ENCODE measurements around the gene GREB1L.
"Not testable (repeated sequence)": the region's sequence is repeated elsewhere in the genome, so short reads cannot be mapped to it uniquely, and the experiment has no call there.

Gene GREB1L

DNA sequence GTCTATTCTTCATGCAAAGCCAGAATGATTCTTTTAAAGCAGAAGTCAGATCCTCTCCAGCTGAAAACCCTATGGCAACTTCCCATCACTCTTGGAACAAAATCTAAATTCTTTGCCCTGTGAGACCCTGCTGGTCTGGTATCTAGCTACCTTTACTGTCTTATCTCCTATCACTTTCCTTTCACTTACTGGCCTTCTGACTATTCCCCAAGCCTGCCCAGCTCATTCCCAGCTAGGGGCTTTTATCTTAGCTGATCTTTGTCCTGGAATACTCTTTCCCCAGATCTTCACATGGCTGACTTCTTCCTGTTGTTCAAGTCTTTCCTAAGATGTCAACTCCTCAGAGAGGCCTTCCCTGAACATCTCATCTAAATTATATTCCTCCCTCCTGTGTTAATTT, 63.6 kb downstream of the GREB1L start:
- H3K9ac ChIP-seq (ENCODE audit: low read length) = no peak overlapping the region
- no peak overlapping the region for H3K27ac ChIP-seq (ENCODE audit: low read depth, low read length)
- no peak overlapping the region for H3K4me3 ChIP-seq (ENCODE audit: low read depth, low read length)
- H3K27me3 ChIP-seq (ENCODE audit: control insufficient read depth, insufficient read depth, low read length) = 0 out of 2 replicates have a peak, but pooled peaks cover 2% of the 10 kb centered on the region
- no peaks in the 10 kb centered on the region for H3K36me3 ChIP-seq (ENCODE audit: control insufficient read depth, insufficient read depth, low read length)
- peaks cover 49% of the 10 kb centered on the region for H3K4me1 ChIP-seq (ENCODE audit: control insufficient read depth, insufficient read depth, low read length)
- H3K9me3 ChIP-seq (ENCODE audit: control insufficient read depth, insufficient read depth, low read depth, low read length) = no peaks in the 10 kb centered on the region

GRCh38 chr18:21306368-21306767, 64.3 kb downstream of the GREB1L start:
- Histone ChIP-seq H3K27ac (ENCODE audit: low read depth, low read length) (no peak overlapping the region), H3K4me3 (ENCODE audit: low read depth, low read length) (no peak overlapping the region), H3K9me3 (ENCODE audit: control insufficient read depth, insufficient read depth, low read depth, low read length) (no peaks in the 10 kb centered on the region), H3K36me3 (ENCODE audit: control insufficient read depth, insufficient read depth, low read length) (no peaks in the 10 kb centered on the region), H3K9ac (ENCODE audit: low read length) (no peak overlapping the region), H3K4me1 (ENCODE audit: control insufficient read depth, insufficient read depth, low read length) (peaks cover 42% of the 10 kb centered on the region), H3K27me3 (ENCODE audit: control insufficient read depth, insufficient read depth, low read length) (0 out of 2 replicates have a peak, but pooled peaks cover 2% of the 10 kb centered on the region)

GRCh38 chr18:21307578-21307977, 65.5 kb downstream of the GREB1L start:
- Histone ChIP-seq H3K36me3 (ENCODE audit: control insufficient read depth, insufficient read depth, low read length) (no peaks in the 10 kb centered on the region), H3K9ac (ENCODE audit: low read length) (no peak overlapping the region), H3K4me3 (ENCODE audit: low read depth, low read length) (no peak overlapping the region), H3K4me1 (ENCODE audit: control insufficient read depth, insufficient read depth, low read length) (peaks cover 30% of the 10 kb centered on the region), H3K9me3 (ENCODE audit: control insufficient read depth, insufficient read depth, low read depth, low read length) (no peaks in the 10 kb centered on the region), H3K27ac (ENCODE audit: low read depth, low read length) (no peak overlapping the region), H3K27me3 (ENCODE audit: control insufficient read depth, insufficient read depth, low read length) (0 out of 2 replicates have a peak, but pooled peaks cover 2% of the 10 kb centered on the region)

DNA sequence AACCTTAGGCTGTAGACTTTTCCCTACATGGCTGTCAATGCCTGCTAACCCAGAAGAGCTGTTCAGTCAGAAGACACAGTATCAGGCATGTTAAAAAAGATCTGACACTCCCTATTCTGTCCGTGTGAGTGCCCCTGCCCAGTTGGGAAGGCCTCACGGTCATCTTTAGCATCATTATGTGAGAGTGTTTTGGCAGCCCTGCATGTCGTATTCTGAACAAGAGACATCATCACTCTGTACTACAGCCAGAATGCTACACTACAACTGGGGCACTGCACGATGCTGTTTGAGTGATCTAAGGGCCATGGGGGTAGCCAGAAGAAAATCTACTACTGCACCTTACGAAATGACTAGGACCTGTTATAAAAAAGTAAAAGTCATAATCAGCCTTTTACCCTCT, 67.2 kb downstream of the GREB1L start:
- H3K9me3 ChIP-seq (ENCODE audit: control insufficient read depth, insufficient read depth, low read depth, low read length) = no peaks in the 10 kb centered on the region
- no peak overlapping the region for H3K9ac ChIP-seq (ENCODE audit: low read length)
- H3K4me3 ChIP-seq (ENCODE audit: low read depth, low read length) = no peak overlapping the region
- H3K27ac ChIP-seq (ENCODE audit: low read depth, low read length) = no peak overlapping the region
- peaks cover 17% of the 10 kb centered on the region for H3K4me1 ChIP-seq (ENCODE audit: control insufficient read depth, insufficient read depth, low read length)
- 0 out of 2 replicates have a peak, but pooled peaks cover 2% of the 10 kb centered on the region for H3K27me3 ChIP-seq (ENCODE audit: control insufficient read depth, insufficient read depth, low read length)
- H3K36me3 ChIP-seq (ENCODE audit: control insufficient read depth, insufficient read depth, low read length) = no peaks in the 10 kb centered on the region

- not testable (repeated sequence) for H3K27me3 ChIP-seq (ENCODE audit: control insufficient read depth, insufficient read depth, low read length); H3K9ac ChIP-seq (ENCODE audit: low read length); H3K9me3 ChIP-seq (ENCODE audit: control insufficient read depth, insufficient read depth, low read depth, low read length); H3K27ac ChIP-seq (ENCODE audit: low read depth, low read length); H3K4me3 ChIP-seq (ENCODE audit: low read depth, low read length); H3K36me3 ChIP-seq (ENCODE audit: control insufficient read depth, insufficient read depth, low read length)
- H3K4me1 ChIP-seq (ENCODE audit: control insufficient read depth, insufficient read depth, low read length) = peaks cover 19% of the 10 kb centered on the region
These were observed 69.9 kb downstream of the GREB1L start for GRCh38 chr18:21311980-21312379.

GRCh38 chr18:21313576-21313975, 71.5 kb downstream of the GREB1L start:
- H3K4me3 ChIP-seq (ENCODE audit: low read depth, low read length) = no peak overlapping the region
- H3K9ac ChIP-seq (ENCODE audit: low read length) = no peak overlapping the region
- no peak overlapping the region for H3K27ac ChIP-seq (ENCODE audit: low read depth, low read length)
- 0 out of 2 replicates have a peak, but pooled peaks cover 2% of the 10 kb centered on the region for H3K27me3 ChIP-seq (ENCODE audit: control insufficient read depth, insufficient read depth, low read length)
- peaks cover 9% of the 10 kb centered on the region for H3K4me1 ChIP-seq (ENCODE audit: control insufficient read depth, insufficient read depth, low read length)
- H3K36me3 ChIP-seq (ENCODE audit: control insufficient read depth, insufficient read depth, low read length) = no peaks in the 10 kb centered on the region
- no peaks in the 10 kb centered on the region for H3K9me3 ChIP-seq (ENCODE audit: control insufficient read depth, insufficient read depth, low read depth, low read length)

GRCh38 chr18:21314724-21315123, 72.7 kb downstream of the GREB1L start:
- no peak overlapping the region for H3K27ac ChIP-seq (ENCODE audit: low read depth, low read length)
- H3K4me1 ChIP-seq (ENCODE audit: control insufficient read depth, insufficient read depth, low read length) = peaks cover 9% of the 10 kb centered on the region
- H3K27me3 ChIP-seq (ENCODE audit: control insufficient read depth, insufficient read depth, low read length) = no peaks in the 10 kb centered on the region
- H3K9ac ChIP-seq (ENCODE audit: low read length) = no peak overlapping the region
- H3K36me3 ChIP-seq (ENCODE audit: control insufficient read depth, insufficient read depth, low read length) = no peaks in the 10 kb centered on the region
- no peak overlapping the region for H3K4me3 ChIP-seq (ENCODE audit: low read depth, low read length)
- H3K9me3 ChIP-seq (ENCODE audit: control insufficient read depth, insufficient read depth, low read depth, low read length) = no peaks in the 10 kb centered on the region

GRCh38 chr18:21315126-21315525, 73.1 kb downstream of the GREB1L start:
- not testable (repeated sequence) for H3K27me3 ChIP-seq (ENCODE audit: control insufficient read depth, insufficient read depth, low read length); H3K9me3 ChIP-seq (ENCODE audit: control insufficient read depth, insufficient read depth, low read depth, low read length); H3K36me3 ChIP-seq (ENCODE audit: control insufficient read depth, insufficient read depth, low read length); H3K9ac ChIP-seq (ENCODE audit: low read length); H3K4me3 ChIP-seq (ENCODE audit: low read depth, low read length); H3K4me1 ChIP-seq (ENCODE audit: control insufficient read depth, insufficient read depth, low read length); H3K27ac ChIP-seq (ENCODE audit: low read depth, low read length)

GRCh38 chr18:21315741-21316197, 73.7 kb downstream of the GREB1L start:
- Histone ChIP-seq H3K27ac (ENCODE audit: low read depth, low read length) (no peak overlapping the region), H3K27me3 (ENCODE audit: control insufficient read depth, insufficient read depth, low read length) (no peaks in the 10 kb centered on the region), H3K9me3 (ENCODE audit: control insufficient read depth, insufficient read depth, low read depth, low read length) (no peaks in the 10 kb centered on the region), H3K9ac (ENCODE audit: low read length) (peak overlapping the region; percentile 57), H3K4me3 (ENCODE audit: low read depth, low read length) (peak overlapping the region; percentile 34; the same call in 1 of the 2 replicates), H3K36me3 (ENCODE audit: control insufficient read depth, insufficient read depth, low read length) (no peaks in the 10 kb centered on the region), H3K4me1 (ENCODE audit: control insufficient read depth, insufficient read depth, low read length) (peaks cover 9% of the 10 kb centered on the region)

DNA sequence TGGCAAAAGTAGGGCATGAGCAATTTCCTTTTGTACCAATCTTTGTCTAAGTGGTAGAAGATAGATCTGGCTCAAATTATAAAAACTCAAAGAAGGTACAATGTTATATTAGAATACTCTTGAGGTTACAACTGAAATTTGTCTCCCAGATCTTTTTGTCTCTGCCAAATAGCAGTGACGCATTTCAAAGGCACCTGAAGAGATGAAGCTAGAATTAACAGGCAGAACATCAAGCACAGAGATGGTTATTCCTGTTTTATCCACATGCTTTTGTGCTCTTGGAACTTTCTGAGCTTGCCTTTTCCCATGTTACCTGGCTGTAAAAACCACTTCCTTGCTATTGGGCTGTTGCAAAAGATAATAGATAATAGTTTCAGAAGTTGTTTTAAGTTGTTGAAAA, 74.3 kb downstream of the GREB1L start:
- H3K9me3 ChIP-seq (ENCODE audit: control insufficient read depth, insufficient read depth, low read depth, low read length) = no peaks in the 10 kb centered on the region
- H3K36me3 ChIP-seq (ENCODE audit: control insufficient read depth, insufficient read depth, low read length) = no peaks in the 10 kb centered on the region
- no peaks in the 10 kb centered on the region for H3K27me3 ChIP-seq (ENCODE audit: control insufficient read depth, insufficient read depth, low read length)
- no peak overlapping the region for H3K4me3 ChIP-seq (ENCODE audit: low read depth, low read length)
- H3K9ac ChIP-seq (ENCODE audit: low read length) = no peak overlapping the region
- H3K4me1 ChIP-seq (ENCODE audit: control insufficient read depth, insufficient read depth, low read length) = peaks cover 9% of the 10 kb centered on the region
- H3K27ac ChIP-seq (ENCODE audit: low read depth, low read length) = no peak overlapping the region

GRCh38 chr18:21321711-21322110, 79.7 kb downstream of the GREB1L start:
- Histone ChIP-seq H3K4me1 (ENCODE audit: control insufficient read depth, insufficient read depth, low read length) (peaks cover 2% of the 10 kb centered on the region), H3K4me3 (ENCODE audit: low read depth, low read length) (no peak overlapping the region), H3K9me3 (ENCODE audit: control insufficient read depth, insufficient read depth, low read depth, low read length) (no peaks in the 10 kb centered on the region), H3K27me3 (ENCODE audit: control insufficient read depth, insufficient read depth, low read length) (no peaks in the 10 kb centered on the region), H3K36me3 (ENCODE audit: control insufficient read depth, insufficient read depth, low read length) (no peaks in the 10 kb centered on the region), H3K27ac (ENCODE audit: low read depth, low read length) (no peak overlapping the region), H3K9ac (ENCODE audit: low read length) (no peak overlapping the region)

GRCh38 chr18:21327101-21327500, 85.1 kb downstream of the GREB1L start:
- no peaks in the 10 kb centered on the region for H3K27me3 ChIP-seq (ENCODE audit: control insufficient read depth, insufficient read depth, low read length)
- no peak overlapping the region for H3K27ac ChIP-seq (ENCODE audit: low read depth, low read length)
- no peak overlapping the region for H3K4me3 ChIP-seq (ENCODE audit: low read depth, low read length)
- no peak overlapping the region for H3K9ac ChIP-seq (ENCODE audit: low read length)
- H3K36me3 ChIP-seq (ENCODE audit: control insufficient read depth, insufficient read depth, low read length) = no peaks in the 10 kb centered on the region
- H3K4me1 ChIP-seq (ENCODE audit: control insufficient read depth, insufficient read depth, low read length) = peaks cover 31% of the 10 kb centered on the region
- no peaks in the 10 kb centered on the region for H3K9me3 ChIP-seq (ENCODE audit: control insufficient read depth, insufficient read depth, low read depth, low read length)

All from HUES6 (cell line).